Caco-2 (cell line): ENCODE results near the gene AUTS2. TPM values are rescaled to one million over a fixed set of nuclear protein-coding genes. Genes with fewer than 3 reads are reported as not detected.

Experiments
- BruUV-seq: library from RNA; stranded (reverse); fragments of 400-500 nt; replicated peaks from 2 replicates; lab custom pipeline; 2021; lab: Mats Ljungman, UMichigan
- CTCF ChIA-PET: fragments of 300-600 bp; sonication (Branson Sonifier 250); formaldehyde crosslinking; loops from one replicate; lab custom pipeline; 2022; ENCODE audit warnings: antibody characterized with exemption; lab: Charles Lee
- POLR2A ChIA-PET: fragments of 300-600 bp; sonication (Branson Sonifier 250); formaldehyde crosslinking; loops from one replicate; lab custom pipeline; 2022; ENCODE audit warnings: antibody characterized with exemption; lab: Charles Lee
- DNase-seq, 2 experiments: peaks; one replicate each; pipeline versions ENCODE4 v3.0.0 to v3.0.0-alpha.2; 2020 to 2022
- H3K27me3 ChIP-seq: replicated peaks from 2 replicates; pipeline ENCODE4 v1.6.0; 2011; ENCODE audit warnings: low read length; ENCODE audit not compliant: control insufficient read depth, insufficient read depth
- H3K36me3 ChIP-seq: 2 replicates; pipeline ENCODE4 v1.5.1; 2011; ENCODE audit warnings: low read length; ENCODE audit not compliant: control insufficient read depth, insufficient read depth
- H3K4me1 ChIP-seq: fragments of 250-450 bp; sonication (Bioruptor Pico); 2 replicates; pipeline ENCODE4 v1.5.1; 2020; ENCODE audit warnings: mild to moderate bottlenecking
- H3K4me3 ChIP-seq: 2 replicates; pipeline ENCODE4 v1.5.1; 2011; ENCODE audit warnings: low read depth, mild to moderate bottlenecking, control low read depth, low read length
- H3K9me3 ChIP-seq: fragments of 250-450 bp; sonication (Bioruptor Pico); 2 replicates; pipeline ENCODE4 v1.5.1; 2020; ENCODE audit warnings: mild to moderate bottlenecking, moderate library complexity
- H3K27ac Mint-ChIP-seq: one replicate; pipeline ENCODE4 v1.8.0; 2022; ENCODE audit warnings: mixed read lengths; ENCODE audit not compliant: unreplicated experiment
- H3K27me3 Mint-ChIP-seq: one replicate; pipeline ENCODE4 v1.8.0; 2022; ENCODE audit warnings: mixed read lengths; ENCODE audit not compliant: insufficient read depth, unreplicated experiment
- H3K36me3 Mint-ChIP-seq: one replicate; pipeline ENCODE4 v1.8.0; 2022; ENCODE audit warnings: mild to moderate bottlenecking, mixed read lengths; ENCODE audit not compliant: insufficient read depth, unreplicated experiment
- H3K4me1 Mint-ChIP-seq: one replicate; pipeline ENCODE4 v1.8.0; 2022; ENCODE audit warnings: low read depth, mixed read lengths; ENCODE audit not compliant: unreplicated experiment
- H3K4me3 Mint-ChIP-seq: one replicate; pipeline ENCODE4 v1.8.0; 2022; ENCODE audit warnings: mild to moderate bottlenecking, moderate library complexity, mixed read lengths; ENCODE audit not compliant: unreplicated experiment
- H3K9me3 Mint-ChIP-seq: one replicate; pipeline ENCODE4 v1.8.0; 2022; ENCODE audit warnings: mixed read lengths; ENCODE audit not compliant: unreplicated experiment
- CTCF ChIP-seq, 2 experiments: fragments of 200-600 bp in 1 of 2; IDR thresholded peaks; 1 replicate in 1 of 2; 2 replicates in 1 of 2; pipeline versions ENCODE4 v1.5.1 to v1.8.0; 2011 to 2022; ENCODE audit warnings: antibody characterized with exemption in 1 of 2, control low read depth in 1 of 2, inconsistent platforms in 1 of 2, low read depth in 1 of 2, low read length in 1 of 2, mild to moderate bottlenecking in 1 of 2, moderate library complexity in 1 of 2; ENCODE audit not compliant: insufficient read depth in 1 of 2, severe bottlenecking in 1 of 2, unreplicated experiment in 1 of 2
- intact Hi-C: fragments of 100-400 bp; cut with micrococcal nuclease; formaldehyde crosslinking; loops from one replicate; pipeline ENCODE4 v1.10.0; 2022; ENCODE audit not compliant: unreplicated experiment
- total RNA-seq: library from RNA; stranded (reverse); gene quantifications from 2 replicates; pipeline ENCODE4 v1.2.3, GENCODE V29; 2022

The AUTS2 gene
- total RNA-seq, 1 experiment from 2014 or later: 37.1 TPM

GRCh38 chr7:70063927-70064326 lies 465.7 kb downstream of the AUTS2 start:
- no peaks in the 10 kb centered on the region for H3K4me1 Mint-ChIP-seq
- 0 out of 2 replicates have a peak, but pooled peaks cover 2% of the 10 kb centered on the region for H3K4me1 ChIP-seq
- no peak for TF ChIP-seq CTCF (IDR thresholded peaks at IDR 0.05; ENCODE audit: insufficient read depth in 1 of 2, low read depth in 1 of 2, low read length in 1 of 2, severe bottlenecking in 1 of 2, unreplicated experiment in 1 of 2)
- no peaks in the 10 kb centered on the region for H3K27me3 ChIP-seq
- H3K9me3 Mint-ChIP-seq: no peaks in the 10 kb centered on the region
- H3K27ac Mint-ChIP-seq: no peak overlapping the region
- H3K4me3 ChIP-seq: no peak overlapping the region
- H3K27me3 Mint-ChIP-seq: no peaks in the 10 kb centered on the region
- ChIA-PET CTCF (no interaction called here), POLR2A (no interaction called here)
- no peak for DNase-seq
- H3K4me3 Mint-ChIP-seq: no peak overlapping the region
- intact Hi-C loops: no loop called here
- no peaks in the 10 kb centered on the region for H3K36me3 Mint-ChIP-seq
- H3K9me3 ChIP-seq: no peaks in the 10 kb centered on the region
- H3K36me3 ChIP-seq: no peaks in the 10 kb centered on the region
- BruUV-seq: no TSS peak

GRCh38 chr7:70066844-70067243 lies 468.6 kb downstream of the AUTS2 start:
- Histone ChIP-seq H3K9me3 (no peaks in the 10 kb centered on the region), H3K27me3 (no peaks in the 10 kb centered on the region), H3K4me3 (no peak overlapping the region), H3K4me1 (0 out of 2 replicates have a peak, but pooled peaks cover 2% of the 10 kb centered on the region), H3K36me3 (no peaks in the 10 kb centered on the region)
- H3K9me3 Mint-ChIP-seq: no peaks in the 10 kb centered on the region
- CTCF ChIA-PET: no interaction called here
- H3K4me1 Mint-ChIP-seq: no peaks in the 10 kb centered on the region
- DNase-seq: no peak
- BruUV-seq: no TSS peak
- no peak overlapping the region for H3K27ac Mint-ChIP-seq
- no peaks in the 10 kb centered on the region for H3K36me3 Mint-ChIP-seq
- no peak overlapping the region for H3K4me3 Mint-ChIP-seq
- POLR2A ChIA-PET: no interaction called here
- TF ChIP-seq CTCF (IDR thresholded peaks at IDR 0.05; ENCODE audit: insufficient read depth in 1 of 2, low read depth in 1 of 2, low read length in 1 of 2, severe bottlenecking in 1 of 2, unreplicated experiment in 1 of 2): no peak
- no peaks in the 10 kb centered on the region for H3K27me3 Mint-ChIP-seq
- intact Hi-C loops: no loop called here

- Histone ChIP-seq H3K36me3 (no peaks in the 10 kb centered on the region), H3K4me1 (0 out of 2 replicates have a peak, but pooled peaks cover 2% of the 10 kb centered on the region), H3K9me3 (no peaks in the 10 kb centered on the region), H3K4me3 (no peak overlapping the region), H3K27me3 (no peaks in the 10 kb centered on the region)
- no peaks in the 10 kb centered on the region for H3K9me3 Mint-ChIP-seq
- no peak for TF ChIP-seq CTCF (IDR thresholded peaks at IDR 0.05; ENCODE audit: insufficient read depth in 1 of 2, low read depth in 1 of 2, low read length in 1 of 2, severe bottlenecking in 1 of 2, unreplicated experiment in 1 of 2)
- ChIA-PET POLR2A (no interaction called here), CTCF (interaction anchor here (0.7 kb wide), 1 partner anchor 438 kb away, joined by 3 read pairs; no protein-coding TSS in a partner anchor)
- H3K4me1 Mint-ChIP-seq: no peaks in the 10 kb centered on the region
- no peaks in the 10 kb centered on the region for H3K36me3 Mint-ChIP-seq
- no peak for DNase-seq
- no peak overlapping the region for H3K4me3 Mint-ChIP-seq
- no peaks in the 10 kb centered on the region for H3K27me3 Mint-ChIP-seq
- intact Hi-C loops: no loop called here
- H3K27ac Mint-ChIP-seq: no peak overlapping the region
- BruUV-seq: no TSS peak
Measured at GRCh38 chr7:70068531-70068930, 470.3 kb downstream of the AUTS2 start.
